ENCODE results near the gene UFD1.

UFD1 gene, protein sequence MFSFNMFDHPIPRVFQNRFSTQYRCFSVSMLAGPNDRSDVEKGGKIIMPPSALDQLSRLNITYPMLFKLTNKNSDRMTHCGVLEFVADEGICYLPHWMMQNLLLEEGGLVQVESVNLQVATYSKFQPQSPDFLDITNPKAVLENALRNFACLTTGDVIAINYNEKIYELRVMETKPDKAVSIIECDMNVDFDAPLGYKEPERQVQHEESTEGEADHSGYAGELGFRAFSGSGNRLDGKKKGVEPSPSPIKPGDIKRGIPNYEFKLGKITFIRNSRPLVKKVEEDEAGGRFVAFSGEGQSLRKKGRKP
- long read RNA-seq, donor 1, transcript UFD1-201 (12 exons, 1,814 nt), result major isoform, 26 of 35 reads
- long read RNA-seq, donor 1, partial matches to known transcripts, result 7 of 35 reads
- long read RNA-seq, donor 1, other reads (novel, unspliced or antisense), result 0 of 35 reads
- long read RNA-seq, donor 2, transcript UFD1-201 (12 exons, 1,814 nt), result major isoform, 18 of 31 reads
- long read RNA-seq, donor 2, partial matches to known transcripts, result 6 of 31 reads
- long read RNA-seq, donor 2, other reads (novel, unspliced or antisense), result 6 of 31 reads
- long read RNA-seq, donor 3, transcript UFD1-201 (12 exons, 1,814 nt), result major isoform, 15 of 15 reads
- long read RNA-seq, donor 3, partial matches to known transcripts, result 0 of 15 reads
- long read RNA-seq, donor 3, other reads (novel, unspliced or antisense), result 0 of 15 reads
- long read RNA-seq, donor 4, full-length matches to known transcripts, result 14 of 27 reads
- long read RNA-seq, donor 4, partial matches to known transcripts, result 6 of 27 reads
- long read RNA-seq, donor 4, other reads (novel, unspliced or antisense), result 7 of 27 reads
- long read RNA-seq, donor 5, transcript UFD1-201 (12 exons, 1,814 nt), result major isoform, 25 of 30 reads
- long read RNA-seq, donor 5, partial matches to known transcripts, result 5 of 30 reads
- long read RNA-seq, donor 5, other reads (novel, unspliced or antisense), result 0 of 30 reads
- long read RNA-seq, donor 6, transcript UFD1-201 (12 exons, 1,814 nt), result major isoform, 20 of 34 reads
- long read RNA-seq, donor 6, partial matches to known transcripts, result 11 of 34 reads
- long read RNA-seq, donor 6, other reads (novel, unspliced or antisense), result 0 of 34 reads
- long read RNA-seq, donor 7, transcript UFD1-201 (12 exons, 1,814 nt), result major isoform, 34 of 50 reads
- long read RNA-seq, donor 7, partial matches to known transcripts, result 13 of 50 reads
- long read RNA-seq, donor 7, other reads (novel, unspliced or antisense), result 0 of 50 reads
- long read RNA-seq, donor 8, transcript UFD1-201 (12 exons, 1,814 nt), result major isoform, 23 of 33 reads
- long read RNA-seq, donor 8, partial matches to known transcripts, result 7 of 33 reads
- long read RNA-seq, donor 8, other reads (novel, unspliced or antisense), result 0 of 33 reads

- DNase-seq, result no peak
These were observed at the start of gene UFD1 for GRCh38 chr22:19478901-19479354. UFD1 (minus strand) TSS chr22:19479193; CDS start chr22:19479085, 108 bp downstream.

DNA sequence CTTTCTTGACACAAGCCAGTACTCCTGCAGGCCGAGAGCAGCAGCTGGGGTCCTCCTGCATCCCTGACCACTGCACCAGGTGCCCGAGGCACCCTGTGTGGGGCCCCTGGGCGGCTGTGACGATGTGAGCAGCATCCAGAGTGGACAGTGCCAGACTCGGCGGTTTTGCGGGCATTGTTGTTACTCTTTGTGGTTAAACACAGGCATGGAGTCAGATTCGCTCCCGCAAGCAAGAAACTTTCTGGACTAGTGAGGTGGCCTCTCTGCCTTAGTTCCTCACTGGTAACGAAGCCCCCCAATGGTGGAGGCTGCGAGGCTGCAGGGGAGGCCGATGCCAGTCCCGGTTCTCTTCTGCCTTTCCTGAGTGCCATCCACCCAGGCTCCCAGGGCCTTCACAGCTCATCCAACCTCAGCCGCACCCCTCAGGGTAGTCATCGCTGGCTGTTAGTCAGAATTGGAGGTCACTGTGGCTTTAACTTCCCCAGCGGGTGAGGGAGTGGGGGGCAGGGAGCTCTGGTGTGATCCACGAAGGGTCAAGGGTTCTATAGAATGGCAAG lies 48.9 kb upstream of the UFD1 start:
- DNase-seq, result no peak

- no peak for DNase-seq
These were observed 48.3 kb upstream of the UFD1 start for GRCh38 chr22:19527321-19527721.

GRCh38 chr22:19526702-19527111 lies 47.7 kb upstream of the UFD1 start:
- no peak for DNase-seq

DNA sequence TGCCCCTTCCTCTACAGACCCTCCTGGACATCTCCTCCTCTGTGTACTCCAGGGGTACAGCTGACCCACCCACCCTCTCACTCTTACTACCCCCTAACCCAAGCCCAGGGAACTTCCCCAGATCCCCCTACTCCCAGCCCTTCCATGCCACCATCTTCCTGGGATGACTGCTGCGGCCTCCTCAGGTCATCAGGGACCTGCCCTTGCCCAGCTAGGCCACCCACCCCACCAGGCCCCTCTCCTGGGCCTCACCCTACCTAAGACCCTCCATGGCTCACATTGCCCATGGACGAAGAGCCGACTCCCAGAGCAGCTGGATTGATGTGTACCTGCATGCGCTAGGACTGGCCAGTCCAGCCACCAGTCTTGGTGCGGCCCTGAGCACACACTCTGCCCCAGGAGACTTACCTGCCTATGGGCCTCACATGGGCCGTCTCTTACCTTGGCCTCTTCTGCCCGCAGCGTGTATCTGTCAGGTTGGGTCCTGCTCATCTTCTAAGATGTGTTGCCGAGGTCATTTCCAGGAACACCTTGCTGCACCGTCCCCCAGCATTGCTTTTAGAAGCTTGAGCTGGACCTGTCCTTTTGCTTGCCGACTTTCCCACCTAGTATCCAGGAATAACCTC lies 47.2 kb upstream of the UFD1 start:
- no peak for DNase-seq

DNA sequence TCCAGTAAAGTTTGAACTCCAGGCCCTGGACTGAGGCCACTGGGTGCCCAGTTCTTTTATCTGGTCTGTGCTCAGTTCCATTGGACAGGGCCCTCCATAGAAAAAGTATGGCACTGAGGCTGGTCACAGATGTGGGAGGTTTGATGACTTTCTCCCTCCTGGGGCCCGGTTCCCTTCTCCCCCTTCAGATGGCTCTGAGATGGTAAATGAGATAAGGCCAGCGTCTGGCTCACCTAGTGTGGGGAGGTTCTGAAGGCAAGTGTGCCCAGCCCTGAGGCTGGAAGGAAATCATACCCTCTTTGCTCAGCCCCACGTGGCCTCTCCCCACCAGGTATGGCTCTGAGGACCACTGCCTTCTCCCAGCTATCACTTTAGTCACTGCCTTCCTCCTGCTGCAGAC lies 46.7 kb upstream of the UFD1 start:
- DNase-seq, result no peak

- no peak for DNase-seq
These were observed 46.2 kb upstream of the UFD1 start for GRCh38 chr22:19525116-19525660.

- no peak for DNase-seq
These were observed 45.5 kb upstream of the UFD1 start, which contains the start of gene CLDN5 for GRCh38 chr22:19524170-19525115. CLDN5 (minus strand) TSS chr22:19524410; CDS start chr22:19524255, 155 bp downstream.

- peak; percentile 81 for DNase-seq
These were observed 44.5 kb upstream of the UFD1 start for GRCh38 chr22:19523240-19524169.

GRCh38 chr22:19522881-19523239 lies 43.9 kb upstream of the UFD1 start:
- DNase-seq, result no peak

- DNase-seq, result no peak
These were observed 43.3 kb upstream of the UFD1 start for GRCh38 chr22:19522190-19522880.

DNA sequence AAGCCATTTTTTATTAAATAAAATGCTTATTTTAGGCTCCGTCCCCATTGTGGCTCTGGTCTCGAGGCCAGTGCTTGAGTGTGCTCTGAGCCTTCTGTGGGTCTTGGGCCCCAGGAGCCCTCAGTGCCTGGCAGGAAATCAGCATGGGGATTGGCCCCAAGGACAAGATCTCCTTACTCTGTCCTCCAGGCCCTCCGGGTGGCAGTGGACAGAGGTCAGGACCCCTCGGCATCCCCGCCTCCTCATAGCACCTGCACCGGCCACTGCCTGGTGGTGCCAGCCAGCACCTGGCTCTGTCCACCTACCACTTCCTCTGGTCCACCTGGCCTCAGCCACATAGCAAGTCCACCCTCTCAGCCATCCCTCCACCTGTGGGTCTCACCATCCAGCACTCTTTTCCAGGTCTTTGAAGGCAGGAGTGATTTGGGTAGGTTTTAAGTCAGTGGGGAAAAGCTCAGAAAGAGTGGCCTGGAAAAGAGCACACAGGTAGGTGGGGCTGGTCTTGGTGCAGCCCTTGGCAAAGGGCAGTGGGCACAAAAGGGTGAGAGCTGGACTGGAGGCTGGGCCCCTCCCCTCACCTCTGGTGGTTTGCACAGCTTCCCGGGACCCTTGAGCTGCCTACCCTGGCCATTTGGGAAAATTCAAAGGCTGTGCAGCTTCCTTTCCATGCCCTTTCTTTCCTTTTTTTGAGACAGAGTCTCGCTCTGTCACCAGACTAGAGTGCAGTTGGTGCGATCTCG lies 41.7 kb upstream of the UFD1 start:
- no peak for DNase-seq

DNA sequence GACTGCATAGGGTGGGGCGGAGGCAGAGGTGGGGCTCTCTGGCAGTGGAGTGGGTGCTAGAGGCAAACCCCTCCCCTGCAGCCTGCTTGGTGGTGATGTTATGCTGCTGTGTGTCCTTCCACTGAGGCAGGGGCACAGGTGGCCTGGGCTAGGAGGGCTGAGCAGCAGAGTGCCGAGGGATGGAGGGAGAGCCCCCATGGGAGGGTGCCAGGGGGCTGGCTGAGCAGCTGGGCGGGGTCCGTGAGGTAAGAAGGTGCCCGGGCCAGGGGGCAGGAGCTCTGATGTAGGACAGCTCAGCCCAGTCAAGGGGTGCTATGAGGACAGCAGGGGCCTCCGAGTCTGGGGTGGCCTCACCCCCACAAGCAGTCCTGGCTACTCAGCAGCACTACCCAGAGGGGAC lies 41.0 kb upstream of the UFD1 start:
- DNase-seq, result no peak

DNA sequence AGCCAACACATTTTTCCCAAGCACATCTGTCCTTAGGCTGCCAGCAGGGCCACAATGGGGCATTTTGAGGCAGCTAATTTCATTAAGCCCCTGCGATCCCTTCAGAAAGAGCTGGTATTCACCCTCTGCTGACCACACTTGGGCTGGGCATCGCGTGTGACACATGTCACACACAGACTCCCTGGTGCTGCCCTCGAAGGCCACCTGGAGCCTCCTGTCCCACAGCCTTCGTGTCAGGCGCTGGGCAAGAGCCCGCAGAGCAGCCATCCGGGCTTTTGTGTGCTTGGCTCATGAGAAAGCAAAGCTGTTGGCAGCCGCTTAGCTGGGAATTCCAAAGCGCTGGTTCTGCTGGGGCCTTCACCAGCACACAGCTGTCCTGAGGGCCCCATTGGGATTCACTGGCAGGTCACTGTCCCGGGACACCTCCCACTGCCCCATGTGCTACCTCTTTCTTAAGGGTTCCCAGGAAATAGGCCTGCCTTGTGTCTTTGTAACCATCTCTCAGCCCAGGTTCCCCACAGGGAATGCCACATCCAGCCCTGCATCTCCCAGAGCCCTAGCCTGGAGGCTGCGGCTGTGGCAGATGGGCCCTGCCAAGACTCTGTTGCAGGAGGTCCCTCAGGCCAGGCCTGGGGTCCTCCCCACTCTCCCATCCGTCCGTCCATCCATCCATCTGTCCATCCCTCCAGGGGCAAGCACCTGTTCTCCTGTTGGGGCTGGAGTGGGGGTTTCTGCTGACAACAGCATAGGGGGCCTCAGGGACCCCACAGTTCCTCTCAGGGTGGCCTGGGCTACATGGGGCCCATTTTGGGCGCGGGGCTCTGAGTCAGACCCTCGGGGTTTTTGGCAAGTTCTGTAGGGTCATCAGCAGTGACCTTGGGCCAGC lies 40.3 kb upstream of the UFD1 start:
- peak; percentile 53 for DNase-seq

- peak; percentile 38 for DNase-seq
These were observed 39.6 kb upstream of the UFD1 start for GRCh38 chr22:19518635-19519034.
